ENCODE measurements around the gene WDR20.

Gene WDR20

DNA sequence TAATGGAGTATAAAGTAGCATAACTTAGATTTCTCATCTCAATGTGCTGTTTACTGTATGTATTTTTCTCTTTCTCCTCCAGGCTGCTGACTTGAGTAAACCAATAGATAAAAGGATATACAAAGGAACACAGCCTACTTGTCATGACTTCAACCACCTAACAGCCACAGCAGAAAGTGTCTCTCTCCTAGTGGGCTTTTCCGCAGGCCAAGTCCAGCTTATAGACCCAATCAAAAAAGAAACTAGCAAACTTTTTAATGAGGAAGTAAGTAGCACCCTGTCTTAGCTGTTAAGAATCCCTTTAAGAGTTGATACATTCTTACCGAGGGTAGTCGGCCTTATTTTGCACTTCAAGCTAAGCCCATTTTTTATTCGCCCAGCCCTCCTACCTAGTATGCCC, 55.2 kb downstream of the WDR20 start:
- H2AFZ ChIP-seq (ENCODE audit: low read depth, low read length, severe bottlenecking): no peak overlapping the region
- H3K4me3 ChIP-seq (ENCODE audit: insufficient read depth, low read length, poor library complexity, severe bottlenecking): no peak overlapping the region
- H3K27me3 ChIP-seq (ENCODE audit: low read length): no peaks in the 10 kb centered on the region
- H3K36me3 ChIP-seq (ENCODE audit: low read length): peaks cover 5% of the 10 kb centered on the region; the same call in 1 of the 2 replicates
- no peaks in the 10 kb centered on the region for H3K9me2 ChIP-seq (replicated peaks; ENCODE audit: insufficient read depth, low read length)
- H4K20me1 ChIP-seq (ENCODE audit: low read depth, low read length): no peaks in the 10 kb centered on the region
- H3K9ac ChIP-seq (ENCODE audit: low read length): no peak overlapping the region
- no peak overlapping the region for H3K27ac ChIP-seq (ENCODE audit: low read depth, low read length)
- no peaks in the 10 kb centered on the region for H3K9me3 ChIP-seq (ENCODE audit: insufficient read depth, low read length)
- peaks cover 3% of the 10 kb centered on the region; the same call in 1 of the 2 replicates for H3F3A ChIP-seq (ENCODE audit: insufficient read depth)
- H3K79me2 ChIP-seq (ENCODE audit: insufficient read depth, low read length): peaks cover 39% of the 10 kb centered on the region
- TF ChIP-seq CTCF (IDR thresholded peaks at IDR 0.05; ENCODE audit: insufficient read depth, low read length, poor library complexity, severe bottlenecking) (no peak), EZH2phosphoT487 (conservative IDR thresholded peaks at IDR 0.05; ENCODE audit: low read length) (no peak)
- no peak overlapping the region for H3K4me2 ChIP-seq (ENCODE audit: low read depth, low read length, poor library complexity, severe bottlenecking)

GRCh38 chr14:102195446-102195845, 55.7 kb downstream of the WDR20 start:
- Histone ChIP-seq H3K79me2 (ENCODE audit: insufficient read depth, low read length) (peaks cover 39% of the 10 kb centered on the region), H3K9me2 (replicated peaks; ENCODE audit: insufficient read depth, low read length) (no peaks in the 10 kb centered on the region), H3K9ac (ENCODE audit: low read length) (no peak overlapping the region), H3F3A (ENCODE audit: insufficient read depth) (peaks cover 3% of the 10 kb centered on the region; the same call in 1 of the 2 replicates), H2AFZ (ENCODE audit: low read depth, low read length, severe bottlenecking) (no peak overlapping the region), H3K4me2 (ENCODE audit: low read depth, low read length, poor library complexity, severe bottlenecking) (no peak overlapping the region), H4K20me1 (ENCODE audit: low read depth, low read length) (no peaks in the 10 kb centered on the region), H3K27me3 (ENCODE audit: low read length) (no peaks in the 10 kb centered on the region), H3K9me3 (ENCODE audit: insufficient read depth, low read length) (no peaks in the 10 kb centered on the region), H3K4me3 (ENCODE audit: insufficient read depth, low read length, poor library complexity, severe bottlenecking) (no peak overlapping the region), H3K36me3 (ENCODE audit: low read length) (peaks cover 5% of the 10 kb centered on the region; the same call in 1 of the 2 replicates), H3K27ac (ENCODE audit: low read depth, low read length) (no peak overlapping the region)
- TF ChIP-seq CTCF (IDR thresholded peaks at IDR 0.05; ENCODE audit: insufficient read depth, low read length, poor library complexity, severe bottlenecking) (no peak), EZH2phosphoT487 (conservative IDR thresholded peaks at IDR 0.05; ENCODE audit: low read length) (no peak)

GRCh38 chr14:102196039-102196901, 56.6 kb downstream of the WDR20 start:
- no peak for TF ChIP-seq CTCF (IDR thresholded peaks at IDR 0.05; ENCODE audit: insufficient read depth, low read length, poor library complexity, severe bottlenecking)
- no peak for TF ChIP-seq EZH2phosphoT487 (conservative IDR thresholded peaks at IDR 0.05; ENCODE audit: low read length)
- Histone ChIP-seq H3K9ac (ENCODE audit: low read length) (no peak overlapping the region), H3K27ac (ENCODE audit: low read depth, low read length) (no peak overlapping the region), H3K4me2 (ENCODE audit: low read depth, low read length, poor library complexity, severe bottlenecking) (no peak overlapping the region), H3K4me3 (ENCODE audit: insufficient read depth, low read length, poor library complexity, severe bottlenecking) (no peak overlapping the region), H2AFZ (ENCODE audit: low read depth, low read length, severe bottlenecking) (no peak overlapping the region), H4K20me1 (ENCODE audit: low read depth, low read length) (no peaks in the 10 kb centered on the region), H3K36me3 (ENCODE audit: low read length) (peaks cover 5% of the 10 kb centered on the region; the same call in 1 of the 2 replicates), H3F3A (ENCODE audit: insufficient read depth) (peaks cover 3% of the 10 kb centered on the region; the same call in 1 of the 2 replicates), H3K9me3 (ENCODE audit: insufficient read depth, low read length) (no peaks in the 10 kb centered on the region), H3K79me2 (ENCODE audit: insufficient read depth, low read length) (peaks cover 35% of the 10 kb centered on the region), H3K27me3 (ENCODE audit: low read length) (no peaks in the 10 kb centered on the region), H3K9me2 (replicated peaks; ENCODE audit: insufficient read depth, low read length) (no peaks in the 10 kb centered on the region)
